T-helper 2 cell treated with Interferon-gamma antibody and Interleukin-4, amounts not matched to agents 100 ng/mL and 5 ng/mL, for 36 hours (primary cell): Measurements from ENCODE around the gene ATP1B2. TPM values are rescaled to one million over a fixed set of nuclear protein-coding genes. Genes with fewer than 3 reads are reported as not detected.
"Not testable (repeated sequence)": the region's sequence is repeated elsewhere in the genome, so short reads cannot be mapped to it uniquely, and the experiment has no call there.

ENCODE experiments used
- intact Hi-C: fragments of 100-400 bp; cut with micrococcal nuclease; formaldehyde crosslinking; loops from one replicate; pipeline ENCODE4 v1.15.1; 2023
- total RNA-seq: library from RNA; stranded (reverse); gene quantifications from 2 replicates; pipeline ENCODE4 v1.2.3, GENCODE V29; 2022

The ATP1B2 gene
- total RNA-seq, 1 donor from 2014 or later, result 0.16 TPM

DNA sequence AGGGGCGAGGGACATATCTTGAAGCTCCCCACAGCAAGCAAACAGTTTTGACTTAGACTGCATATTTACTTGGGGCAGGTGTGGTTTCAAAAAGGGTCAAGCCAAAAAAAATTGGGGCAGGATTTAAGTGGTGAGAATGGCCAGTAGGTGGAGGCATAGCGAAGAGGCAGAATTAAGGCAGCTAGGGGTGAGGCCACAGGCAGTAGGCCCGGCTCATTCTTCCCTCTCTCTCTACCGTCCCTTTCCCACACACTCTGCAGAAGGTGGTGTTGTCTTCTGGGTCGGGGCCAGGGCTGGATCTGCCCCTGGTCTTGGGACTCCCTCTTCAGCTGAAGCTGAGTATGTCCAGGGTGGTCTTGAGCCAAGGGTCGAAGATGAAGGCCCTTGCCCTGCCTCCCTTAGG lies 18.2 kb upstream of the ATP1B2 start:
- intact Hi-C loops, result loop anchor here (1.0 kb wide), 1 partner anchor 56 kb away; the partner anchor contains the start of gene WRAP53

DNA sequence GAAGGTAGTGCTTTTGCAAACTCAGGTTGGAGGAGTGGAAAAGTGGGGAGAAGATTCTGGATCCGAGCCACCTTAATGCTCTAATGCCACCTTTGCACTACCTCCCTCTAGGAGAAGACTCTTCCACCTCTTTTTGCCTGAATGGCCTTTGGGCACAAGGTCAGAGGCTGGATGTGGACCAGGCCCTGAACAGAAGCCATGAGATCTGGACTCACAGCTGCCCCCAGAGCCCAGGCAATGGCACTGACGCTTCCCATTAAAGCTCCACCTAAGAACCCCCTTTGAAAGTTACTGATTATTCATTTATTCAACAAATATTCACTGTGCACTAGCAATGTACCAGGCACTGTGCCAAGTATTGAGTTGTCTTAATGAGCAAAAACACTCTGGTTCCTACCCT lies 17.6 kb upstream of the ATP1B2 start:
- intact Hi-C loops, result no loop called here

DNA sequence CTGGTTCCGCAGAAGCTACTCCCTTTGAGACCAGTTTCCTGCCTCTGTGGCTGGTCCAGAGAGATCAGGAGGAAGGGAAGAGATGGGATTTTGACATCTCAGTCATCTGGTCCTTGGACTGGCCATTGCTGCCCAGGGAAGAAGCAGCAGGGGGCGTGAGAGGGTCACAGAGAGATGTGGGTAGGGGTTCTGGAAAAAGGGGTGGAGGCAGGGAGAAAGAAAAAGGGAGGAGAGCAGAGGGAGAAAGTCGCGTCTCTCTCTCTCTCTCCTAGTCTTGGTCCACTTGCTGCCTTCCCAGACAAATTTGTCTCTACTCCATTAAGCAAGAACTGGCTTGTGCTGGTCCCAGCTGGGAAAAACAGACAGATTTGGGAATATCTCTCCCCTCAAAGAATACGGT lies 16.3 kb upstream of the ATP1B2 start:
- intact Hi-C loops, result no loop called here

DNA sequence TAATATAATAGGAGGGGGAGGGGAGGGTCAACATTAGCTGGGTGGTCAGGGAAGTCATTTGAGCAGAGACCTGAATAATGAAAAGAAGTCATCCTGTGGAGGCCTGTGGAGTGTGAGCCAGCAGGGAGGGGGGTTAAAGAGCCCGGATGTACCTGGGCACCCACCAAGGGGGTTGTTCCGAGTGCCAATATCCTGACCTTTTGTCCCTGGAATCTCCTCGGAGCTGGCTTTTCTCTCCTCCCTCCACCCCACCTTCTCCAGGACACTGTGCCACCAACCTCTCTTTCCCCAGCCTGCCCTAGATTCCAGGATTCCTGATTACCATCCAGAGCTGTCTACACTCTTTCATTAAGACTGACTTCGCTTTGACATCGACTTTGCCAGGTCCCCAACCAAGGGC lies 14.6 kb upstream of the ATP1B2 start:
- intact Hi-C loops, result no loop called here

DNA sequence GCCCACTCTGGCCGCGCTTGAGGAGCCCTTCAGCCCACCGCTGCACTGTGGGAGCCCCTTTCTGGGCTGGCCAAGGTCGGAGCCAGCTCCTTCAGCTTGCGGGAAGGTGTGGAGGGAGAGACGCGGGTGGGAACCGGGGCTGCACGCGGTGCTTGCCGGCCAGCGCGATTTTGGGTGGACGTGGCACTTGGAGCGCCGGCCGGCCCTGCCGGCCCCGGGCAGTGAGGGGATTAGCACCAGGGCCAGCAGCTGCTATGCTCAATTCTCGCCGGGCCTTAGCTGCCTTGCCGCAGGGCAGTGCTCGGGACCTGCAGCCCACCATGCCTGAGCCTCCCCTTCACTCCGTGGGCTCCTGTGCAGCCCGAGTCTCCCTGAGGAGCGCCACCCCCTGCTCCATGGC lies 9.9 kb upstream of the ATP1B2 start:
- intact Hi-C loops, result no loop called here

DNA sequence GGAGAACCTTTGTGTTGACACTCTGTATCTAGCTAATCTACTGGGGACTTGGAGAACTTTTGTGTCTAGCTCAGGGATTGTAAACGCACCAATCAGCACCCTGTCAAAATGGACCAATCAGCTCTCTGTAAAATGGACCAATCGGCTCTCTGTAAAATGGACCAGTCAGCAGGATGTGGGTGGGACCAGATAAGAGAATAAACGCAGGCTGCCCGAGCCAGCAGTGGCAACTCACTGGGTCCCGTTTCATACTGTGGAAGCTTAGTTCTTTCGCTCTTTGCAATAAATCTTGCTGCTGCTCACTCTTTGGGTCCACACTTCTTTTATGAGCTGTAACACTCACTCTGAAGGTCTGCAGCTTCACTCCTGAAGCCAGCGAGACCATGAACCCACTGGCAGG lies 9.1 kb upstream of the ATP1B2 start:
- intact Hi-C loops, result not testable (repeated sequence)

DNA sequence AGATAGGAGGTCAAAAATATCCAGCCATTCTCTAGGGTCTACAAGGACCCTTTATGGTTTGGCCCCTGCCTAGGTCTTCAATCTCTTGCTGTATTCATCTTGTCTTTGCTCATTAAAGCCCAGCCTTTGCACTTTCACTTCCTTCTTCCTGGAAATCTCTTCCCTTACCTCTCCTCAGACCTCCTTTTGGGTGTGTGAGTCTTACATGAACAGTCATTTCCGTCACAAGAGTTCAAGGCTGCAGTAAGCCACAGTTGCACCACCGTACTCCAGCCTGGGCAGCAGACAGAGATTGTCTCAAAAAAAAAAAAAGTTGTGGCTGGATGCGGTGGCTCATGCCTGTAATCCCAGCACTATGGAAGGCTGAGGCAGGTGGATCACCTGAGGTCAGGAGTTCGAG lies 6.0 kb upstream of the ATP1B2 start:
- intact Hi-C loops, result no loop called here

DNA sequence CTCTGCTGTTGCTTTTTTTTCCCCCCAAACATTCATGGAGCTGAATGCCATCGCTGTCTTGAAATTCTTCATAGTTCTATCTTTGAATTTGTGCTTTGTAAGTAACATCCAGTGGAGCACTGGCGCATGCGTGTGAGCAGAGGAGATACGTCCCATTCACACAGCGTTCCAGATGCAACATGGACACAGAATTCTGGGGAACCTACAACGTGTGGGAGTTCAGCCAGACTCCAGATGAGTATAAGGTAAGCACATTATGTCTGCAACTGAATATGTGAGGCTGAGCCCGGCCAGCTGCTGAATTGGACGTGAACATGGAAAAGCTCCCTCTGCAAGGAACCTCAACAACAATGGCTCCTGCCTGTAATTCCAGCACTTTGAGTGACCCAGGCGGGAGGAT lies 4.3 kb upstream of the ATP1B2 start:
- intact Hi-C loops, result no loop called here

DNA sequence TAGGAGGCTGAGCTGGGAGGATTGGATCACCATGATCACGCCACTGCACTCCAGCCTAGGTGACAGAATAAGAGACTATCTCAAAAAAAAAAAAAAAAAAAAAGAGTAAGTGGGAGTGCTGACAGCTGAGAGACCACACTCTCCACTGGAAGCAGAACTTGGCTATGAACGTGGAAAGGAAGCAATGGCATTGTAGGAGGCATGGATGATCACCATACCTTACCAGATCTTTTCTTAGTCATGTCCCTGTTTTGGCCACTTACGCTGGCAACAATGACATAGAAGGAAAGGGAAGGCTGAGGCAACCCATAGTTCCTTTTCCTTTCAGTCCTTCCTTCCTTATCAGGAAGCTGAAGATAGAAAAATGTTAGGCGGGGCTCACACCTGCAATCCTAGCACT lies 3.7 kb upstream of the ATP1B2 start:
- intact Hi-C loops, result no loop called here

DNA sequence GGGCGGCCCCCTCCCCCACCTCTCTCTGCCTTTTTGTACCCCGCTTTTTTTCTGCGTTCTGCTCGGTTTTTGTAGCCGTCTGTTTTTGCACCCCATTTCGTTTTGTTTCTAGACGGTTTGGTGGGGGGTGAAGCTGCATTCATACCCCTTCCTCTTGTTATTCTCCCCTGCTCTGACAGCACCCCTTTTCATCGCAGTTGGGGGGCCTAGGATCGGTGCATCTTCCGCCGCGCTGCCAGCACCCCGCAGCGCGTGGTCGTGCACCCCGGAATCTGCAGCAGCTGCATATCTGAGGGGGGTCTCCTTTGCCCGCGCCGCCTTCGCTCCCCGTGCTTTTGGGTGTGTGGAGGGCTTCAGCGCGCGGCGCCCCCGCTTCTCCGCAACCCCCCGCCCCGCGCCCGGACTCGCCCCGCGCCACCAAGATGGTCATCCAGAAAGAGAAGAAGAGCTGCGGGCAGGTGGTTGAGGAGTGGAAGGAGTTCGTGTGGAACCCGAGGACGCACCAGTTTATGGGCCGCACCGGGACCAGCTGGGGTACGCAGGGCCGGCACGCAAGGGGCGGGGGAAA lies 455 bp downstream of the ATP1B2 start:
- intact Hi-C loops, result no loop called here

DNA sequence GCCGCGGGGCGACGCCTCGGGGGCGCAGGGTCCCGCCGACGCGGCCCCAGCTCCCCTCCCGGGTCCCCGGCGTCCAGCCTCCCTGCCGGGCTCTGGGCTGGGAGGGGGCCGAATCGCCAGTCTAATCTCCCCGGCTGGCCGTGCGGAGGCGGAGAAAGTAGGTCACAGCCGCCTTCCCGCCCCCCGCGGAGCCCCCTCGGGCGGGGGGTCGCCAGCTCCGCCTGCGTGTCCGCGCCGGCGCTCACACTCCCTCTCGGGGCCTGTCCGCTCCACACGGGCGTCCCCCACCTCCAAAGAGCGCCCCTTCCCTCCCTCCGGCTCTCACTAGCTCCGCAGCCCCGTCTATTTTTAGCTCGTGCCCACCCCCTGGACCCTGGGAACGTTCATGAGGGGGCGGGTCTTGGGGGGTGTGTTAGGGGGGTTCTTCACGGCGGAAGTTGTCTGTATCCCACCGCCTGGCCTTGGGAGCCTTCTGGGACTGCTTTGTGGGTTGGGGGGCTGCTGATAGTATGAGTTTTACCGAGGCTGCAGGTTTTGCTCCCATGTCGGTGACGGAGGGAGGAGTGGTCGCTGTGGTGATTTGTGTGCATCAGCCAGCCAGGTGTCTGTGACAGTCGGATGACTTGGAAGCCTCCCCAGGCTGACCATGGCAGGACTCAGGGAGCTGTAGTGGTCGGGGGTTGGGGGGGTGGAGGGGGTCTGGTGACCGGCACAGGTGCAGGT lies 1.1 kb downstream of the ATP1B2 start:
- intact Hi-C loops, result no loop called here

DNA sequence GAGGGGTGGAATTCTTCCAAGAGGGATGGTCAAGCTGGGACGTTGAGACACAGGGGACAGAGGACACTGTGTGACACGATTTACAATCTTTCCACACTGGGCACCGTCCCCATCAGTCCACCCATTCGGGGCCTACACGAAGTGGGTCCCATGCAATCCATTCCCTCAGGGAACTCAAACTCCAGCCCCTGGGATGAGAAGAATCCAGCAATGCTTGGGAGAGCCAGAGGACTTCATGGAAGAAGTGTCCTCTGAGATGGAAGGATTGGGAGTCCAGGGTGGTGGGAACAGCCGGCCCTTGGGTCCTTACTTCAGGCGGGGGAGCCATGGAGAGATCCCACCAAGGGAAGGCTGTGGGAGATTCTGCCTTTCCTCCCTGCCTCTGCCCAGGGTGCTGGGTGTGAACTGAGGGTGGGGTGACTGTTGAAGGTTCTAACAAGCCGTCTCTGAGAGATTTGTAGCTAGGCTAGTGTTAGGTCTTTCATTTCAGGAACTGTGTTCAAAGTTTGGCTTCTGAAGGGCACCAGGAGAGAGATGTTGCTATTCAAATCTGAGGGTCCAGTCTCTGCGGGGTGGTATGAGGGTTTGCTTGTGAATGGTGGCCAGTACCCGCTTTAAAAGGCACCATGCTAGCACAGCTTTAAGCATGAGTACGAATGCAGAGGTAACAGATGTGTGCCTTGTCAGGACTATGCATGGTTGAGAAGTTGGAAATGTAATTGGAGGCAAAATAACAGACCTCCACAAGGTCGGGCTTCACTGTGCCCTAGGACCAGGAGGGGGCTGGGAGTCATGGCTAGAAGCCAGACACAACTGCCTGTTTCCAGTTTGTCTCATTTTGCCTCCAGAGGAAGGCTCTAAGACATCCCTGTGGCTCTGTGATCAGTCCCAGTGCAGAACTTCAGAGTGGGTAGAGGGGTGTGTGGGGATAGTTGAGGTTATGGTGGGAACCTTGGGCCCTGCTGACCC lies 1.9 kb downstream of the ATP1B2 start:
- intact Hi-C loops, result no loop called here

DNA sequence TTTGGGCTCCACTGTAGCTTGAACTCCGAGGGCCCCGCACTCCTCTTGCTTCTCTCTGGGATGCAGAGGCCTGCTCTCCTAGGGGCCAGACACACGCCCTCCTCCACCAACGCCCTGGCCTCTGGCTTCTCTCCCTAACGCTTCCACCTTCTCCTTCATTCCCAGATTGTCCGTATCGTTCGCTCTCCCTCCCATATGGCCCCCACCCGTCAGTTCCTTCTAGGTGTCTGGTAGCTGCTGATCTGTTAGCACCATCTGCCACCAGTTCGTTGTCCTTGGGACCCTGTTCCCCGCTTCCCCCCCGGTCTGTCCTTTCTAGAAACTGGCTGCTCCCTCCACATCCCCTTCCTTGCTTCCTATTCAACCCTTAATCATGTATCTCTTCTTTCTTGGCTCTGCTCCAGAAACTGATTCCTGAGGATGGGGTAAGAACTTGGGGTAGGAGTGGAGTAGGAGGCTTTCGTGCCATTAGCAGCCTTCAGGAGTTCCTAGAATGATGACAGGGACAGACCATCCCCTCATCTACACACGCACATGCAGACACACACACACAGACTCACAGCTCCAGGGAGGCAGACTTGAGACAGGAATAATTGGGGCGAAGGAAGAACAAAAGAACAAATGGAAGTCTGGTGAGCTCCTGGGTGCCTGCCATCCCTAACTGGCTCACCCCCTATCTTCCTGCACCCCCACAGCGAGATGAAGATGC lies 4.3 kb downstream of the ATP1B2 start:
- intact Hi-C loops, result no loop called here

DNA sequence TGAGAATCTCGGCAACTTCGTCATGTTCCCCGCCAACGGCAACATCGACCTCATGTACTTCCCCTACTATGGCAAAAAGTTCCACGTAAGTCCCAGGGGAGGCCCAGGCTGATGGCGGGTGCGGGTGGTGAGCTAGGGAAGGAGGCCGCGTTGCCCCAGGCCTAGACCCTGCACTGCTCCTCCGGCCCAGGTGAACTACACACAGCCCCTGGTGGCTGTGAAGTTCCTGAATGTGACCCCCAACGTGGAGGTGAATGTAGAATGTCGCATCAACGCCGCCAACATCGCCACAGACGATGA lies 4.8 kb downstream of the ATP1B2 start:
- intact Hi-C loops, result no loop called here

DNA sequence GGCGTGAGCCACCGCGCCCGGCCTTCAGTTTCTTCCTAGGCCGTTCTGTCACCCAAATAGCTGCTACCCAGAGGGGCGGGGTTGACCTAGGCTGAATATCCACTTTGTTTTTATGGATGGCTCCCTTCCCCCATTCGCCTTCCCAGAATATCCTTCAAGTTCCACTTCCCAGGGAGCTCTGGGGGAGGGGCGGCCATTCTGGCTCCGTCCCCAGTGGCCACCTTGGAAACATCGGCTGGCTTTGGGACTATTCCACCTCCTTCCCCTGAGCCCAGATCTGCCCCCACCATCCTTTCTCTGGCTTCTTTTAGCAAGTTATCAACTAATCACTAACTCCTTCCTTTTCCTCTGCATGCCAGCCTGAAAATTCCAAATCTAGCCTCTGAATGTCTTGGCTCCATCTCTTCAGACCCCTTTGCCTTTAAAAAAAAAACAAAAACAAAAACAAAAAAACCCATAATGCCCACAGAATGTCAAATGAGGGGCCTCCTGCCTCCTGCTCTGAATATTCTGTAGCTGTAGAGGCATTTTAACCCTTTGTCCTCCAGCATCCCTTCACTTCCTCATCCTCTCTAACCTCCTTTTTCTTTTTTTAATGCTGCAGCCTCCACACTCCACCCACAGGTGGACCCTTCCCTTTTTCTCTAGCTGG lies 6.4 kb downstream of the ATP1B2 start:
- intact Hi-C loops, result no loop called here

DNA sequence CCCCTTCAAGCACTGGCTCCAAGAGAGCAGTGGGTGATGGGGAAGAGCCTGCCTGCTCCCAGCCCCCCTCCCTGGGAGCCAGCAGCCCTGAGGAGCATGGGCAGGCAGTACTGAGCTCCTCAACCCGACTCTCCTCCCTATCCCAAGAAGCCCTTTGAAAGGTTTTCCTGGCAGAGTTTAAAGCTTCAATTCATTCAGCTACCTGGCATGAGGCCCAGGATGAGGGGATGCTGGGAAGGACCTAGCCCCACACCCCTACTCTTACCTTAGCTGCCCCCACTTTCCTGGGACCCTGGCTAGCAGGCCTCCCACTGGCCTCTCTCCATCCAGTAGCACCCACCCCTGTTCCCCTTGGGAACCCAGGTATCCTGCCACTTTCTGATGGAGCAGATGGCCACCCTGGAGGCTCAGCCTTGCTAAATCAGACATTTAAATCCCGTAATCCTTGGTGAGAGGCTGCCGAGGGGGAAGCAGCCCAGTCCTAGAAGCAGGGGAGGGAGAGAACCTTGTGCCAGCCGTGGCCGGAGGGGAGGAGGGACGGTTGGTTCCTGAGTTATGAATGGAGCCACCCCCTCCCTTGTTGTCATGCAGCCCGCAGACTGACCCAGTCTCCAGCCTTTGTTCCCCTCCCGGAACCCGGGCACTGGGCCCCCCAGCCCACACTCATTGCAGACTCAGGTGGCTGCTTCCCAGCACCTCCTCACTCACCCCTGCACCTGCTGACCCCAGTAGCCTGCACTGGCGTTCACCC lies 17.1 kb downstream of the ATP1B2 start:
- intact Hi-C loops, result no loop called here

DNA sequence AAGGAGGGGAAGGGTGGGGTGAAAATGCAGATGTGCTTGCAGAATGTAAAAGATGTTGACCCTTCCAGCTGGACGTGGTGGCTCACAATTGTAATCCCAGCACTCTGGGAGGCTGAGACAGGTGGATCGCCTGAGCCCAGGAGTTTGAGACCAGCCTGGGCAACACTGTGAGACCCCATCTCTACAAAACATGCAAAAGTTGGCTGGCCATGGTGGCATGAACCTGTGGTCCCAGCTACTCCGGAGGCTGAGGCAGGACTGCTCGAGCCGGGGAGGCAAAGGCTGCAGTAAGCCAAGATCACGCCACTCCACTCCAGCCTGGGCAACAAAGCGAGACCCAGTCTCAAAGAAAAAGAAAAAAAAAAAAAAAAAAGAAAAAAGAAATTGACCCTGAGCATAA lies 17.8 kb downstream of the ATP1B2 start:
- intact Hi-C loops, result no loop called here

DNA sequence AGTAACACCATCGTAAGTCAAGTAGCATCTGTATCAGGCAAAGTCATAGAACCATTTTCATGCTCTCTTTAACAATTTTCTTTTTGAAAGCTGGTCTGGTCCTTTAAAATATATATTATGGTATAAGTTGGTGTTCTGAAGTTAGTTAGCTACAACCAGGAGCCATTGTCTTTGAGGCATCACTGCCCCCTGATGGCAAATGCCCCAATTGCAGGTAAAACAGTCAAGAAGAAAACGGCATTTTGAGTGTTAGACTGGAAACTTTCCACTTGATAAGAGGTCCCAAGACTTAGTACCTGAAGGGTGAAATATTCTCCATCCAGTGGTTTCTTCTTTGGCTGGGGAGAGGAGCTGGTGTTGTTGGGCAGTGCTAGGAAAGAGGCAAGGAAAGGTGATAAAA lies 22.5 kb downstream of the ATP1B2 start:
- intact Hi-C loops, result no loop called here

DNA sequence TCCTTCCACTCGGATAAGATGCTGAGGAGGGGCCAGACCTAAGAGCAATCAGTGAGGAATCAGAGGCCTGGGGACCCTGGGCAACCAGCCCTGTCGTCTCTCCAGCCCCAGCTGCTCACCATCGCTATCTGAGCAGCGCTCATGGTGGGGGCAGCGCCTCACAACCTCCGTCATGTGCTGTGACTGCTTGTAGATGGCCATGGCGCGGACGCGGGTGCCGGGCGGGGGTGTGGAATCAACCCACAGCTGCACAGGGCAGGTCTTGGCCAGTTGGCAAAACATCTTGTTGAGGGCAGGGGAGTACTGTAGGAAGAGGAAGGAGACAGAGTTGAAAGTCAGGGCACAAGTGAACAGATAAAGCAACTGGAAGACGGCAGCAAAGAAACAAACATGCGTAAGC lies 24.2 kb downstream of the ATP1B2 start:
- intact Hi-C loops, result no loop called here

DNA sequence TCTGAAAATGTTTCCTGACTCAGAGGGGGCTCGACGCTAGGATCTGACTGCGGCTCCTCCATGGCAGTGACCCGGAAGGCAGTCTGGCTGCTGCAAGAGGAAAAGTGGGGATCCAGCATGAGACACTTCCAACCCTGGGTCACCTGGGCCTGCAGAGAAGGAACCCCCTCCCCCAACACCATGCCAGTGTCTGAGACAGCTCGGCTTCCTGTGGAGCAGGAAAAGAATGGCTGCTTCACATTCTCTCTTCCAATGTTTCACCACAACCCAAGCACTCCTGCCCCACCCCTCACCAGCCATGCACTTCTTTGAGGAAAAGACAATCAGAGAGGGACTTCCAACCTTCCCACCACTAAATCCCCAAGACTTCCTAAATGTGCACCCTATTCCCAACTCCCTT lies 25.8 kb downstream of the ATP1B2 start:
- intact Hi-C loops, result no loop called here
